Activated CD4-positive, alpha-beta T cell treated with anti-CD3 and anti-CD28 coated beads, Interleukin-2, amount 50 U/mL, for 24 hours (primary cell): Measurements from ENCODE around the gene NSUN5.
"Not testable (repeated sequence)": the region's sequence is repeated elsewhere in the genome, so short reads cannot be mapped to it uniquely, and the experiment has no call there.

Source experiments
- DNase-seq, 2 donors: peaks; one replicate each; pipeline ENCODE4 v3.0.0-alpha.2; 2020; ENCODE audit warnings: low read depth in 1 of 2, low spot score in 1 of 2

Gene NSUN5

DNA sequence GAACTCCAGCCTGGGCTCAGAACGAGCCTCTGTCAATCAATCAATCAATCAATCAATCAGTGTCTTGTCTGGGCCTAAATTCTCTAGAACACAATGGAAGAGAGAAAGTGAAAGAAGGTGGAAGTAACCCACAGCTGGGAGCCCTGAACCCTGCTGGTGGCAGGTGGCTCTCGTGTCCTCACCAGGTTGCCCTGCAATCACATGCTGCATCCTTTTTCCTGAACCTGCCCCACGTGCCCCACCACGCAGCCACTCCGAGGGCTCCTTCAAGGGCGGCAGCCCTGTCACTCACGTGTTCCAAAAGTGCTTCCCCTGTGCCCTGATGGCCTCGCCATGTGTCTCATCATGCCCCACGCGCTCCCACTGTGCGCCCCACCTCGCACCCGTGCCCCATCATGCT lies 18.8 kb upstream of the NSUN5 start:
- not testable (repeated sequence) for DNase-seq

DNA sequence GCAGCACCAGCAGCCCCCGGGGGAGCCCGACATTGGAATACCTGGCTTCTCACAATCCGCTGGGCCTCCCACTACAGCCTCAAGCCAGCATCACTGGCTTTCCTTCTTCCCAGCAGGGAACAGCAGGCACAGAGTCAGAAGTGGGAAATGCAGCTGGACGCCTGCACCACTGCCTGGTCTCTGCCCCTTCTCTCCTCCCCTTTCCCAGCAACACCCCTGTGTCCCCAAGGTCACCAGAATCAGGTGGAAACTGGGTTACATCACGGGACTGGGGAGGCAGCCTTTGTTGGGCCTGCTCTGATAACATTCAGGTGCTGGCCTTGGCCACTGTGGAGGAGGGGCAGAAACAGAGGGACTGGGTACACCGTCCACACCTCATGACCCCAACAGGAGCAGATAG lies 16.8 kb upstream of the NSUN5 start:
- not testable (repeated sequence) for DNase-seq

DNA sequence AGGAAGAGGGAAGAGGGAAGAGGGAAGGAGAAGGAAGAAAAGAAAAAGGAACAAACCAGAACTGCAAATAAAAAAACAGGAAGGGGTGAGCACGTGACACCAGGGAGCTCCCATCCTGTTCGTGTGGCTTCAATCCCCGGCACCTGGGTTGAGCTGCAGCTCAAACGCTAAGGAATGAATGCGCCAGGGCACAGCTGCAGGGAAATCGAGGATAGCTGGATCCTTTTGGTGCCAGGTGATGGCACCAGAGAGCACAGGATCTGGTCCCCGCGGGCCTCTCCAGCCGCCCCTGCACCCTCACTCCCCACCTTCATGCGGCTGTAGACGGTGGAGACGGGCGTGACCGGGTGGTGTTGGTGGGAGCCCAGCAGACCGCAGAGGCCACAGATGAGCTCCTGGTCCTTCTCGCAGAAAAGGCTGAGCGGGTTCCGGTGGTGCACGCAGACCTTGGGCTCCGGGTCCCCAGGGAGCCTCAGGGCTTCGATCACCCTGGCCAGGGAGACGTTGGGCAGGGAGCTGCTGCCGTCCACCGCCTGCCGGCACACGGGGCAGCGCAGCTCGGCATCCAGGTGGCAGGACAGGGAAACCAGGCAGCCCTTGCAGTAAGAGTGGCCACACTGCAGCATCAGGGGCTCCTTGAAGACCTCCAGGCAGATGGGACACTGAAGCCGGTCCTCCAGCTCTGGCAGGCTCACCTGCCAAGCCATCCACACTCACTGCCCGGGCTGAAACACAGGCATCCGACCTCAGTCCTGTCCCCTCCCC lies 15.6 kb upstream of the NSUN5 start:
- DNase-seq = peak; percentile 14 to 28

DNA sequence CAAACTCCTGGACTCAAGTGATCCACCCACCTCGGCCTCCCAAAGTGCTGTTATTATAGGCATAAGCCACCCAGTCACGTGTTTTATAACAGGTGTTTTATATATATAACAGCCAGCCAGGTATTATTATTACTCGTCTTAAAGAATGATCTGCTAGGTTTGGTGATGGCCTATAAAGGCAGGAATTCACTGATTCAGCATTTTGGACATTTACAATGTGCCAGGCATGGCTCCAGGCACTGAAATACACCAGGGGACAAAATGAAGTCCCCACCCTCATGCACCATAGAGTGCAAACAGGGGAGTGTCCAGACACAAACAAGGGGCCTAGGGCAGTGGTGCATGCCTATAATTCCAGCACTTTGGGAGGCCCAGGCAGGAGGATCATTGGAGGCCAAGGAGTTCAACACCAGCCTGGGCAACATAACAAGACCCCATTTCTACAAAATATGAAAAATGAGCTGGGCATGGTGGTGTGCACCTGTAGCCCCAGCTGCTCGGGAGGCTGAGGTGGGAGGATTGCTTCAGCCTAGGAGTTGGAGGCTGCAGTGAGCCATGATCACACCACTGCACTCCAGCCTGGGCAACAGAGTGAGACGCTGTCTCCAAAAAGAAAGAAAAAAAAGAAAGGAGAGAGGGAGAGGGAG lies 14.9 kb upstream of the NSUN5 start:
- DNase-seq = not testable (repeated sequence)

DNA sequence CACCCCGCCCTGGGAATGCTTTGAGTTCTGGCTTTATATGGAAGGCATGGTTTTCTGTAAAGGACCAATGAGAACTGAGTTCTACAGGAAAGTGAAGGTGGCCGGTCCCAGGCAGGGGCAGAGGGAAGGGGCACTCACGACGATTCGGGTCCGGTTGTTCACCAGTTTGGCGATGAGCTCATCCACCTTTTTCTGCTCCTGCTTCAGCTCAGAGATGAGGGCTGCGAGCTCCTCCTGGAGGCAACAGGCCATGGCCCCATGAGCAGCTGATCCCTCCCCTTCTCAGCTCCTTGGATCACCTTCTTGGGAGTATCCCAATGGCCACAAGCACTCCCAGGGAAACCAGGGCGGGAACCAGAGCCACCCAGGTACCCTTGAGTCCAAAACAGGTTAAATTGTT lies 11.4 kb upstream of the NSUN5 start:
- not testable (repeated sequence) for DNase-seq

DNA sequence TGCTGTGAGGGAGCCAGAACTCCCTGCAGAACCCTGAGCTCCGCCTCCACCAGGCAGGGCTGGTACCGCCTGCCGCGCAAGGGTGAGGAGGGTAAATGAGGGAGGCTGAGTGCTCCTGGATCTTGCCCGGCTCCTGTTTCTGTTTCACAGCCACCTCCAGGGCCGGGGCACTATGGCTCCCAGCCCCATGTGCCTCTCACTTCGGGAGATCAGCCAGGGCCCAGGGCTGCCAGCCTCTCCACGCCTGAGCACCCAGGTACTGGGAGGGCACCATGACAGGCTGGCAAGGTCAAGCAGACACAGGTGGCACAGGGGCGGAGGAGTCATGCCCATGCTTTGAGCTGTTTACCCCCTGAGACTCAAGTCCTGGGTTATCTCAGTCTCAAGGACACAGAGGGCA lies 10.9 kb upstream of the NSUN5 start:
- DNase-seq = not testable (repeated sequence)

DNA sequence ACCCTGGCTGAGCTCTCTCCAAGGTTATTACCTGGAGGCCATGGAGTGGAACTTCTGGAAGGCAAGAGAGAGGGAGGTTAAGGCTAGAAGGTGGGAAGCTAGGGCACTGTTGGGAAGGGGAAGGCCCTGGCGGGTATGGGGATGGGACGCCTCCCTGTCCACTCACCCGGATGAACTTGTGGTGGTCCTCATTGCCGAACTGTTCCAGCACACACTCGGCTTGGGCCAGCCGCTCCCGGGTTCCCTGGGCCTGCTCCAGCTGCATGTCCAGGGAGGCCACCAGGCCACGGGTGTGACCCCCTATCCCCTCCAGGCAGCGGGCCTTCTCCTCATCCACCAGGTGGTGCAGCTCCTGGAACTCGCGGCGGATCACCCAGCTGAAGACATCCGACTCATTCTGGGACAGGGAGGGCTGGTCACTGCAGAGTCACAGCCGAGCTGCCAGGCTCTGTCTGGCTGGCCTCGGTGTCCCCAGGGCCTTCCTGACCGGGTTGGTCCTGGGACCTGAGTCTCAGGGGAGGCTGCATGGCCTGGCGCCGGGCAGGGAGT lies 10.1 kb upstream of the NSUN5 start:
- DNase-seq = not testable (repeated sequence)

DNA sequence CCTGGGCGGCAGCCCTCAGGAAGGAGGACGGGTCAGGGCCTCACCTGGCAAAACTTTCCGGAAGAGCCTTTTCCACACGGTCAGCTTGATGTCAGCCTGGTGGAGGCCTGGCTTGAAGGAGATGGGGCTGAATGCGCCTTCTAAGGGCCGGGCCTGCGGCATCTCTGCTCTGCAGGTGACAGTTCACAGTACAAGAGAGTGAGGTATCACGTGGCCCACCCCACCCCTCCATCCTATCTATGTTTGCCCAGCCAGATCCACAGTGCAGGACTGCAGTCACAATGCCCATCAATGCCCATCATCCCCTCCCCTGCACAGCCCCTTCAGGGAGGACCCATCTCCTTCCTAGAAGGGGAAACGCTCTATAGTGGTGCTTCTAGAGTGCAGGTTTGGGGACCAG lies 7.9 kb upstream of the NSUN5 start:
- DNase-seq = no peak

DNA sequence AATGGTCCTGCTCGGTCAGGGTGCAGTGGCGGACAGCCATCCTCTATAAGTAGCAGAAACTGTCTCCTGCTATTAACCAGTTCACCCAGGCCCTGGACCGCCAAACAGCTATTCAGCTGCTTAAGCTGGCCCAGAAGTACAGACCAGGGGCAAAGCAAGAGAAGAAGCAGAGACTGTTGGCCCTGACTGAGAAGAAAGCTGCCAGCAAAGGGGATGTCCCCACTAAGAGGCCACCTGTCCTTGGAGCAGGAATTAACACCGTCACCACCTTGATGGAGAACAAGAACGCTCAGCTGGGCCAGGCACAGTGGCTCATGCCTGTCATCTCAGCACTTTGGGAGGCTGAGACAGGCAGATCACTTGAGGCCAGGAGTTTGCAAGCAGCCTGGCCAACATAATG lies 5.6 kb upstream of the NSUN5 start:
- no peak for DNase-seq

DNA sequence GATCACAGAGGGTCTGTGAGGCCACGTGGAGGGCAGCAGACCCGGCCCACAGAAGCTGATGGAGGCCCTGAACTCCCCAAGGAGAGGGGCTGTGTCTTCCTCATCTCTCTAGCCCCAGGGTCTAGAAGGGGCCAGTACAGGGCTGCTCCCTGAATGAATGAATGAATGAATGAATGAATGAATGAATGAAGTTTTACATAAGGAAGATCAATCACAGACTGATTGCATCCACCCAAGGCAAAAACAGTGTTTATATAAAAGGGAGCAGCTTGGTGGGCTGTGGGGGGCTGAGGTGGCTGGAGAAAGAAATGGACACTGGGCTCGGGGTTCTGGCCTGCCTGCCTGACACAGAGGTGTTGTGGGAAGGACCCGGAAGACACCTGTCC lies 4.9 kb upstream of the NSUN5 start:
- DNase-seq = no peak

DNA sequence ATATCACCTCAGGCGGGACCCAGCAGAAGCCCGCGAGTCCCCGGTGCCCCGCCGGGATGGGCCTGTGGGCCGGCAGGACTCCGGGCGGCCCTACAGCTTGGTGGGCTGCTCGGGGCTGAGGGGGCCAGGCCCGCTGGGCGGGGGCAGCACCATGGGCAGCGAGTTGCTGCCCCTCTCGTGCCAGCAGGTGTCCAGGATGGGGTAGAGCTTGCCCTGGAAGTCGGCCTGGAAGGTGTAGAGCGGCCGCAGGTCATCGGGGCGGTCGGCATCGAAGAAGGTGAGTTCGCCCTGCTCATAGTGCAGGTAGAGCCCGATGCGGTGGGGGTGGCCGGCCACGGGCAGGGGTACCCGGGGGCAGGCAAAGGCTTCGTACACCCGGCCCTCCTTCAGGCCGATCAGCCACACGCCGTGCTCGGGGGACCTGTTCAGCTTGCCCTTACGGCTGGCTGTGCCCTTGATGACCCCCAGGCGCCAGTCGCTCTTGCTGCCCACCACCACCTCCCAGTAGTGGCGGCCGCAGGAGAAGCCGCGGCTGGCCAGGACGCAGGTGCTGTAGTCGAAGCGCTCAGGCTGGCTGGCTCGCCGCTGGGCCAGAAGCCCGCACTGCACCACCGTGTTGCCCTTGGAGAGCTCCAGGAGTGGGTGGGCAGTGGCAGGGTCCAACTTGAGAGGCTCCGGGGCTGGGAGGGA lies 4.3 kb upstream of the NSUN5 start:
- no peak for DNase-seq

DNA sequence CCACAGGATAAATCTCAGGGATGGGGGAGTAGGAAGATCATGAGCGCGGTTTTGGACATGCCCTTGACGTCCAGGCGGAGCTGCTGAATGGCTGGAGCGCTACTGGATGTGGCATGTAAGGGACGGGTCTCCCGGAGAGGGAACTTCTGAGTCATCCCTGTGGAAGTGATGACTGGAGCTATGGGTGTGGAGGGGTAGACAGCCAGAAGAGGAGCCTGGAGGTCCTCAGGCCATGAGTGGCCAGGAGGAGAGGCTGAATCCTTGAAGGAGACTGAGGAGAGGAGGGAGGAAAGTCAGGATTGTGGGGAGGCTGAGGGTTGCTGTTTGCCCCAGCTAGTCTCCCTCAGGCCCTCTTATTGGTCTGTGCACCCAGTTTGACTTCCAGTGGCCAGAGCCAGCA lies 2.8 kb upstream of the NSUN5 start:
- DNase-seq = not testable (repeated sequence)

DNA sequence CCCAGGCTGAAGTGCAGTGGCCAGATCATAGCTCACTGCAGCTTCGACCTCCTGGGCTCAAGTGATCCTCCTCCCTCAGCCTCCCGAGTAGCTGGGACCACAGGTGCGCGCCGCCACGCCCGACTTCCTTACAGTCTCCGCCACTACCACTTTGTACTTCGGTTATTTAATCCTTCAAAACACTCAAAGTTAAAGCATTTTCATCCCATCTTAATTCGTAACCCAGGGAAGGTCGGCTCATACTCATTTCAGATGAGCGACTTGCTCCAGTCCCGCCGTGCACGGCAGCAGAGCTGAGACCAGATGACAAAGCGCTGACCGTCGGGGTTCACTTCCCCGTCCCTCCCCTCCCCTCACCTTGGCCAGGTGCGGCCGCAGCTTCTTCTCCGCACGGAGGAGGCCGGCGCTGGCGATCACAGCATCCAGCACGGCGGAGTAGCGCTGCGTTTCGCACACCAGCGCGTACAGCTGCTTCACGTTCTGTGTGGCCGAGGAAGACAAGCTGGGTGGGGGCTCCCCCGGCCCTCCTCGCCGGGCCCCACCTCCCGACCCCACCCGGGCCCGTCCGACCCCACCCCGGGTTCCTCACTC lies 457 bp downstream of the NSUN5 start:
- DNase-seq = no peak

DNA sequence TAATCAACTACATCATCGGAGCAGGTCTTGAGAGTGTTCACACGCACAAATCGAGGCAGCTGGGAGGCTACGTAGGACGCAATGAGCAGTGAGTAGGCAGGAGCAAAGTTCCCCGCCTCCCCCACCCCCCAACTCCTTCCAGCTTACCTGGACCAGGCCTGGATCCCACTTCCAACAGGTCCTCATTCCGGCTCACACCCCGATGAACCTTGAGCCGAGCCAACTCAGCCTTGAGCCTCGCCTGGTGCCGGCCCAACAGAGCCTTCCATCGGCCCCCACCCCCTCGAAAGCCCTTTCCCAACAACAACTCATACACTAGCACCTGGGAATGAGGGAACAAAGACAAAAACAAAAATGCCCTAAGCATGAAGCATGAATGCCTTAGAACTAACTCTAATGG lies 1.2 kb downstream of the NSUN5 start:
- DNase-seq = no peak

DNA sequence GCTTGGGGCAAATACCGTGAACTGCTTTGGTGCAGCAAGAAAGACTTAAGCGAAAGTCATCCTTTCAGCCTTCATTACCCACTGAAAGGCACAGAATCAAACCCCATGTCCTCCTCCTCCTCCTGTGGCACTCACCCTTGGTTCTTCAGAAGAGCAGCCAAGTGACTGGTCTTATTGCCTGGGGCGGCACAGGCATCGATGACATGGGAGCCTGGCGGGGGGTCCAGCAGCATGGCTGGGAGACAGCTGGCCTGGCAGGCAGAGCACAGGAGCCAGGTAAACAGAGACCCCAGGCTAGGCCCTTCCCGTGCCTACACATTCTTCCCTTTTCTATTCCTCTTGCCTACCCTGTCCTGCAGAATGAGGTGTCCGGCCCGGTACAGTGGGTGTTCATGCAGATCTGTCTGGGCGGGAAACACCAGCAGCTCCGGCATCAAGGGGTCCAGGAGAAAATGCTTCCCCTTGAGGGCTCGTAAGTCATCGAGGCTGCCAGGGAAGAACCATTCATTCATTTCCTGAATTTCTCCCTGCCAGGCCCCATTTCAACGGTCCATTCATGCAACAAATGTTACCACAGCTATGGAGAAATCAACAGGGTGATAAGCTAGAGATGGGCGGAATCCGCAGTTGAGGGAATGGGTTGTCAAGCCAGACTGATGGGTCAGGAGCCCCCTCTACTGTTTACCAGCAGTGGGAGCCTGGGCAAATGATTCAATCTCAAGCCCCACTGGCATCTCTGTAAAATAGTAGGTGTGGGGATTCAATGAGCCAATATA lies 3.8 kb downstream of the NSUN5 start:
- not testable (repeated sequence) for DNase-seq

DNA sequence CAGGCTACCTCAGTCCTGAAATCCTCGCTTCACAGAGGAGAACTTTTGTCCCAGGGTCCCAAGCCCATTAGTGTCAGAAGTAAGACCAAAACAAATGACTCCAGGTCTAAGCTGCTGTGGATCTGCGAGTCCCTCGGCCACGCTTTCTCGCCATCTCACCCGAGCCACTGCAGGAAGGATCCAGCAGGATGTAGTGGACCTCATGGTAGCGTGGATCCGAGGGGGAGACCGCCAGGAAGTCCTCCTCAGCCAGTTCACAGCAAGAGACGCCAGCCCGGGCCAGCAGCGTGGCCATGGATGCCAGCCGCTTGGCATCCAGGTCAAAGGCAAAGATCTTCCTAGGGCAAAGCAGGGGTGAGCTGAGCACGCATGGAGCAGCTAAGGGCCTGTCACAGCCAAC lies 4.6 kb downstream of the NSUN5 start:
- no peak for DNase-seq

DNA sequence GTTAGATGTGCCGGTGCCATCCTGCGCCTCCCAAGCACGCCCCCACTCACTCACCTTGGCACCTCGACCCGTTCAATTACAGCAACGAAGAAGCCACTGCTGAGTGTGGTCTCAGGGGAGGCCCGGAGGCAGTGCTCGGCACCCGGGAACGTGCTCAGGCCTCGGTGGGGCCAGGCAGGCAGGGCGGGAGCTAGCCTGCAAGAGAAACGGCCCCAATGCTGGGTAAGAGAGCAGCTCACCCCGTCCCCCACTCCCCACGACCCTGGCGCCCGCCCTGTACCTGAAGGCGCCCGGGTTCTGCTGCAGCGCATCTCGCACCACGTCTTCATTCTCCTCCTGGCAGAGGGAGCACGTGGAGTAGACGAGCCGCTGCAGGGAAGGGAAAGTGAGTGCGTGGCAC lies 5.1 kb downstream of the NSUN5 start:
- no peak for DNase-seq

DNA sequence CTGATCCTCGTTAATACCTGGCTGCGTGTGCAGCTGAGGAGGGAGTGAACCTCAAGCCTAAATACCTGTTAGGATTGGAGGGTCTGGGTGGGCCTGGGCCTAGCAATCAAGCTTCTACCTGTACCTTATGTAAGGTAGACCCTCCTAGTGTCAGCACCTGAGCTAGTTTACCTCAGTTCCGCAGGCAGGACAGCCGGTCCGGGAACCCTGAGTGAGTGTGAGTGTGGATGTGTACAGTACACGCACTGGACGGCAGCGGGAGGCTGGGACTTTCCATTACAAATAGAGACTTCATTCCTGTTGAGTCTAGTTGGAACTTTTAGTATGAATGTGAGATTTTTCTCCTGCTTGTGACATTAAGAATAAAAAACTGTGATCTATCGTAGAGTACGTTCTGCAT lies 5.8 kb downstream of the NSUN5 start:
- DNase-seq = not testable (repeated sequence)

DNA sequence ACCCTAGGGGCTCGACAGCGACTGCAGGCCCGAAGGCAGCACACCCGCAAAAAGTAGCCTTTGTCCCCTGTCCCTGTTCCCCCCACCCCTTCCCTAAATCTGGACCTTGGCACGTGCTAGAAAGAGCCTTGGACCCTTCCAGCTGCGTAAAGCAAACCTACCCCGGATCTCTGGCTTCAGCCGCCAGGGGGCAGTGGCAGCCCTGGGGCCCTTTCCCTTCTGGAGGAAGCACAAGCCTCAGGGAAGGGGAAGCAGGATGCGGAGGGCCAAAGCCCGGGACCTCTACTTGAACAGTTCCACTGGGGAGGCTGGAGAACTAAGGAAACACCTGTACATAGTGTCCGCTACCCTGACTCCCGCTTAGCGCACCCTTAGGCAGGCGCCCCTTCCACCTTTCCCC lies 7.5 kb downstream of the NSUN5 start:
- DNase-seq = not testable (repeated sequence)

DNA sequence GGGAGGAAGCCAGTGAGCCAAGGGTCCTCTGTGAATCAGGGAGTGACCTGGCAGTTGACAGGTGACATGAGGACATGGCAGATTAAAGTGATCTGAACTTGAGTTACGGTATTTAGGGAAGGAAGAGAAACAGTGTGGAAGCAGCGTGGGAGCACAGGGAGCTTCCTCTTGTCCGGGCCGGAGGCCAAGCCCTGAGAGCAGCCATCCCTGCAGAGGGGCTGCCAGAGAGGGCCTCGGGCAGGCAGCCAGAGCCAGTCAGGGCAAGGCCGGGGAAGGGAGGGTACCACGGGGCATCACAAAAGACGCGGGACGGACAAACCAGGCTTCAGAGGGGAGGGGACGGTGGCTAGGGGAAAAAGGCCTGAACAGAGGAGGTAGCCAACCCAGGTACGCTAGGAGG lies 8.8 kb downstream of the NSUN5 start:
- DNase-seq = not testable (repeated sequence)

DNA sequence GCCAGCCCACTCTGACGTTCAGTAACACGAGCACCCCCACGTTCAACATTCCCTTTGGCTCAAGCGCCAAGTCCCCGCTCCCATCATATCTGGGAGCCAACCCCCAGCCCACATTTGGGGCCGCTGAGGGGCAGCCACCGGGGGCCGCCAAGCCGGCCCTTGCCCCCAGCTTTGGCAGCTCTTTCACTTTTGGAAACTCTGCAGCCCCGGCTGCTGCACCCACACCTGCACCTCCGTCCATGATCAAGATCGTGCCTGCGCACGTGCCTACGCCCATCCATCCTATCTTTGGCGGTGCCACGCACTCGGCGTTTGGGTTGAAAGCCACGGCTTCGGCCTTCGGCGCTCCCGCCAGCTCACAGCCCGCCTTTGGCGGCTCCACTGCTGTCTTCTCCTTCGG lies 10.9 kb downstream of the NSUN5 start:
- DNase-seq = not testable (repeated sequence)
